Measurements from ENCODE around the gene LMBR1L.

GRCh38 chr12:49104822-49105221, 5.8 kb downstream of the LMBR1L start:
- no peak for TF ChIP-seq CTCF (IDR thresholded peaks at IDR 0.05)
- TF ChIP-seq POLR2AphosphoS5 (IDR thresholded peaks at IDR 0.05) = no peak

Data from breast epithelium (tissue), 3 donors.